ENCODE results near the gene LY9.
A peak's percentile ranks its signal among the peaks of the same experiment; 100 is the strongest.

The LY9 gene, protein sequence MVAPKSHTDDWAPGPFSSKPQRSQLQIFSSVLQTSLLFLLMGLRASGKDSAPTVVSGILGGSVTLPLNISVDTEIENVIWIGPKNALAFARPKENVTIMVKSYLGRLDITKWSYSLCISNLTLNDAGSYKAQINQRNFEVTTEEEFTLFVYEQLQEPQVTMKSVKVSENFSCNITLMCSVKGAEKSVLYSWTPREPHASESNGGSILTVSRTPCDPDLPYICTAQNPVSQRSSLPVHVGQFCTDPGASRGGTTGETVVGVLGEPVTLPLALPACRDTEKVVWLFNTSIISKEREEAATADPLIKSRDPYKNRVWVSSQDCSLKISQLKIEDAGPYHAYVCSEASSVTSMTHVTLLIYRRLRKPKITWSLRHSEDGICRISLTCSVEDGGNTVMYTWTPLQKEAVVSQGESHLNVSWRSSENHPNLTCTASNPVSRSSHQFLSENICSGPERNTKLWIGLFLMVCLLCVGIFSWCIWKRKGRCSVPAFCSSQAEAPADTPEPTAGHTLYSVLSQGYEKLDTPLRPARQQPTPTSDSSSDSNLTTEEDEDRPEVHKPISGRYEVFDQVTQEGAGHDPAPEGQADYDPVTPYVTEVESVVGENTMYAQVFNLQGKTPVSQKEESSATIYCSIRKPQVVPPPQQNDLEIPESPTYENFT

DNA sequence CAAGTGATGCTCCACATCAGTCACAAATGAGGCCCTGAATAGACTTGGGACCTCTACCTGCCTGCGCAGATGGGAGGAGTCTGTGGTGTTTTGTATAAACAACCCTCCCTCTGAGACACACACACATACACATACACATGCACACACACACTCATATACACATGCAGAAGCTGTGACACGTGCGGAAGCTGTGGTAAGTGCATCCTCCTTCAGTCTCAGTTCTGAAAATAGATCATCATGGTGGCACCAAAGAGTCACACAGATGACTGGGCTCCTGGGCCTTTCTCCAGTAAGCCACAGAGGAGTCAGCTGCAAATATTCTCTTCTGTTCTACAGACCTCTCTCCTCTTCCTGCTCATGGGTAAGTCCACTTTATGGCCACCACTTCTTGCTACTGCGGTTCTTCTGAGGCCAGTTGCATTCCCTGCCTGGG lies at the start of gene LY9:
Gene LY9, plus strand, starts transcription at position 224 of the 433 bp plus-strand sequence. Its CDS starts 14 bp downstream, at position 238.
- peak; percentile 29 for DNase-seq

DNA sequence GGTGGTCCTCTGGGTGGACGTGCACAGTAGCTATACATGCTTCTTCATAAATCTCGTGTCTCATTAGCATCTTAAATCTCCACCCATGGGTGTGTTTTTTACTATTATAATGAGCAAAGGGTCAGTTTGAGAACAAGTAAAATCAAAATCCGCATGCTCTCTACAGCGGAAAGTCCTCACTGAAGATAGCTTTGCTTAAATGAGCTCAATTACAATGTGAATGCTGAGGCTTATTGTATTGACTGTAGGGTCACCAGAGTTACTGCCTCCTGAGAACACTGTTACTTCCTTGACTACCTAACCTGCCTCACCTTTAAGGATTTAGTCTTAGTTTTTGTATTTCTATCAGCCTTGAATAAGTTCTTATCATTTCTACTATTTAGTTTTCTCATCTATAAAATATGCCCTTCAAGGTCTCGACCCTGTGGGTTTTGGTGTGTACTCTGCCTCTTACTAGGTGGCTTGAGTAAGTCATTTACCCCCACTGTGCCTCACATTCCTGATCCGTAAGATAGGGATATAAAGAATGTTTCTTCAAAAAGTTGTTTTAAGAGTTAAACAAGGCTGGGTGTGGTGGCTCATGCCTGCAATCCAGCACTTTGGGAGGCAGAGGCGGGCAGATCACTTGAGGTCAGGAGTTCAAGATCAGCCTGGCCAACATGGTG lies 49.0 kb upstream of the LY9 start:
- DNase-seq: no peak

DNA sequence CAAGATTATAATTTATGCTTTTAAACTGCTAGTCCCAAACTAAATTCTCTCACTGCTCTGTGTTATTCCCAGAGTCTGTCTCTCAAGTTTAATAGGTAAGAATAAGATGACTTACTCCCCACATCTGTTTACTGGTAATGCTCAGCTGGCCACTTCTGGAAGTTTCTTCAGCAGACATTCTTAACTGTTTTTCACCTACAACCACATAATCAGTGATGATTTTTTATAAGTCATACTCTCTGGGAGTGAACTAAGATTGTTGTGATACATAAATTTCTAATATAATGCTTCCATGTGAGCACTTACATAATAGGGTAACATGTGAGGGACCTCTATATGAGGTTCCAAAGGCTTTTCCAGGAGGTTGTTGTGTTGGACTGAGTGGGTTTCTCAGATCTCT lies 48.3 kb upstream of the LY9 start:
- DNase-seq: no peak

DNA sequence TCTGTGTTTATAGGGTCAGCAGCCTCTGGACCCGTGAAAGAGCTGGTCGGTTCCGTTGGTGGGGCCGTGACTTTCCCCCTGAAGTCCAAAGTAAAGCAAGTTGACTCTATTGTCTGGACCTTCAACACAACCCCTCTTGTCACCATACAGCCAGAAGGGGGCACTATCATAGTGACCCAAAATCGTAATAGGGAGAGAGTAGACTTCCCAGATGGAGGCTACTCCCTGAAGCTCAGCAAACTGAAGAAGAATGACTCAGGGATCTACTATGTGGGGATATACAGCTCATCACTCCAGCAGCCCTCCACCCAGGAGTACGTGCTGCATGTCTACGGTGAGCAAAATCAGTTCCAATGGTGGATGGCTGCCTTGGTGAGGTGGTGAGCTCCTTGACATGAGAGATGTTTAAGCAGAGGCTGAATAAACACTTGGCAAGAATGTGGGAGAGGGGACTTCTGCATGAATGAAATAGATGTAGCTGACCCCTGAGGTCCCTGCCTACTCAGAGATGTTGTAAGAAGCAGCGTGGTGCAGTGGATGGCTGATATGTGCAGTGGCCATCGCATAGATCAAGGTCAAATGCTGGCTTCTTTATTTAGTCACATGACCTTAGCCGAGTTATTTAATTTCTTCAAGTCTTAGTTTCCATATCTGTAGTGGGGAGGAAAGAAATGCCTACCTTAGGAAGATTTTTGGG lies 47.6 kb upstream of the LY9 start:
- DNase-seq: no peak

DNA sequence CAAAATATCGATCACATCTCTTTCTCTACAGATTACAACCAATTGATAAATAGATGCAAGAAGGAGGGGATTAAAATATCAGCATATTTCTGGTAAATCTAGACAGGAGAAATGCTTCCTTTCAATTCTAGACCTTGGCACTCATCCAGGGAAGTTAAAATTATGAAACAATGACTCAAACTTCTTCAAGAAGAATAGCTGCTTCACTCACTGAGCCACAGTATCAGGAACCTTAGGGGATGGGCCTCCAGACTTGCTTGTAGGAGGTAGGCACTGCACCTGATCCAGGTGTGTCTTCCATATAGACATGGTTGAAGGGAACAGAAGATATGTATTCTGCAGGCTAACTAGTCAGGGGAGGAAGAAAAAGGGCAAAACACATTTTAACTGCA lies 47.1 kb upstream of the LY9 start:
- DNase-seq: no peak

DNA sequence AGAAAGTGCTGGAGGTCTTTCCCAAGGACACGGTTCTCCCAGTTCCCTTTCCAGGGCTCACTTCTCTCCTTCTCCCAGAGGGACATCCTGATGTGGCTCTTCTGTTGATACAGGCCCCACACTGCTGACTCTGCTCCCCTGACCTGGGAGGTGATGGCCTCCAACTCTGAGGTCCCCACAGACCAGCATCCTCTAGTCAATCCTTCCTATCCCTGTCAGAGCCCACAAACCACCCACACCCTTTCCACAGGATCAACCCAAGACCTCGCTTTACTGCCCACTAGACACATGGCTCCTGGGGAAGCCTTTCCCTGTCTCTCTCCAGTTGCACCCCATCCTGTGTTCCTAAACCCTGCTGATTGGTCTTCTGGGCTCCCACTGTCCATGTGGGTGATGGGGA lies 45.4 kb upstream of the LY9 start:
- DNase-seq: no peak

DNA sequence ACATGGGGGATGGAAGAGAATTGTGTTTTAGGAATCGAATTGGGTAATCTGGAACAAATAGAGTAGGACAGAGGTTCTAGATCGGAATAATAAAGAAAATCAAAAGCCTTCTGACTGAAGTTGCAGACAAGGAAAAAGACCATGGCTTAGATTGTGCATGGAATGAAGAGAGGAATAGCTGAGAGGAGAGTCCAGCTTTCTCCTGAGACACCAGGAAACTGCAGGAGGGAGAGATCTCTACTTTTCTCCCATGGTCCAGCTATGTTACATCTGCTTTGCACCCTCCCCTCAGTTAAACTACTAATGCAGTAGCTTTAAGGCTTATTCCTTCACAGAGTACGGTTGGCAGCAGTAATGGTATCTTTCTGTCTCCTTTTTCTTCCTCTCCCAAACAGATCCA lies 43.6 kb upstream of the LY9 start:
- no peak for DNase-seq

DNA sequence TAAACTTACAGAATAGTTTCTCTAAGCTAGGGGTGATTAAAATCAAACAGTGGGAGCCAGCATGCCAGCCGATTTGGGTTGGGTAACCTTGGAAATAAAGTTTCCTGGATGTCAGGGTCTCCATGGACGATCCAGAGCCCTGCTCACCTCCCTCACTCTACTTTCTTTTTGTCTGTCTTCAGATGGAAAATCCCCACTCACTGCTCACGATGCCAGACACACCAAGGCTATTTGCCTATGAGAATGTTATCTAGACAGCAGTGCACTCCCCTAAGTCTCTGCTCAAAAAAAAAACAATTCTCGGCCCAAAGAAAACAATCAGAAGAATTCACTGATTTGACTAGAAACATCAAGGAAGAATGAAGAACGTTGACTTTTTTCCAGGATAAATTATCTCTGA lies 43.0 kb upstream of the LY9 start:
- no peak for DNase-seq

DNA sequence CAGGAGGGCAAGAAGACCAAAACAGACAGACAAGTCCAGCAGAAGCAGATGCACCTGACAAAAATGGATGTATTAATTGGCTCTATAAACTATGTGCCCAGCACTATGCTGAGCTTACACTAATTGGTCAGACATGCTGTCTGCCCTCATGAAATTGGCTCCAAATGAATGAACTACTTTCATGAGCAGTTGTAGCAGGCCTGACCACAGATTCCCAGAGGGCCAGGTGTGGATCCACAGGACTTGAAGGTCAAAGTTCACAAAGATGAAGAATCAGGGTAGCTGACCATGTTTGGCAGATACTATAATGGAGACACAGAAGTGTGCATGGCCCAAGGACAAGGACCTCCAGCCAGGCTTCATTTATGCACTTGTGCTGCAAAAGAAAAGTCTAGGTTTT lies 42.4 kb upstream of the LY9 start:
- DNase-seq: no peak

DNA sequence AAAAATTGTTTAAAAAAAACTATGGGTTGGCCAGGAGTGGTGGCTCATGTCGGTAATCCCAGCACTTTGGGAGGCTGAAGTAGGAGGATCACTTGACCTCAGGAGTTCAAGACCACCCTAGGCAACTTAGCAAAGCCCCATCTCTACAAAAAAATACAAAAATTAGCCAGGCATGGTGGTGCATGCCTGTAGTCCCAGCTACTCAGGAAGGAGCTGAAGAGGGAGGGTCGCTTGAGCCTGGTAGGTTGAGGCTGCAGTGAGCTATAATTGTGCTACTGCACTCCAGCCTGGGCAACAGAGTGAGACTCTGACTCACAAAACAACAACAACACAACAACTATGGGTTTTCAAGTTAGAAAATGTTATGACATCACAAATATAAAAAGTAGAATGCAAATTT lies 40.5 kb upstream of the LY9 start:
- DNase-seq: no peak

DNA sequence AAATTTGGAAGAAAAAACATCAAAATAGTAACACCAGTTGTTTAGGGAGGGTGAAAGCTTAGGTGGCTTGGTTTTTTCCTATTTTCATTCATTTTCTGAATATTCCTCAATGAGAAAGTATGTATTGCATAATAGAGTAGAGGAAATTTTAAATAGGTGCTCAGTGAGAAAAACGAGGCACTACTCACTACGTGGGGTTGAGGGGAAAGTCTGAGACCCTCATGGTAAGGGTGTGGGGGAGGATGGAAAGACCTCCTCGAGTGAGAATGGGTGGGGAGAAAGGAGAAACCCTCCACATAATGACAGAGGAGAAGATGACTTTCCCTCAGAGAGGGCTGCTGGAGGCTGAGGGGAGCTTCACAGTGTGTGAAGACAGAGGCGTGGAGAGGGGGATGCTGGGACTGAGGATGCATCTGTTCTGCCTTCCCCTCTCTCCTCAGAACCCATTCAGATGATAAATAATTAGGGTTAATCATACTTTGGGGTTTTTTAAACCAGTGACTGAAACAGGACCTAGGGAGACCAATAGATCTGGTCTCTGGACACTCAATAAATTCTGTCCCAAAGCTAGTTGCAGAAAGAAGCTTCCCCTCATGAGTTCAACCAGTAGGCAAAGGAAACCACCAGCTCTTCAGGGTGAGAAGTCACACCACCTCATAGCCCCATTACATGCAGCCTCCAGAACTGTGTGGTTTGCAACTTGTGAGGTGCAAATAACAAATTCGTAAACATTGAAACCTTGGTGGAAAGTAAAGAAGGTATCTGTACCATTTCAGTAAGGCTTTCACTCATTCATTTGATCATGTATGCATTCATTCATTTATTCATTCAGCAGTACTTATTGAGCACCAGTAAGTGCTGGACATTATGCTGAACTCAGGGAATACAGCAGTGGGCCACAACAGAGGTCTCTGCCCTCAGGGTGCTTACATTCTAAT lies 39.8 kb upstream of the LY9 start:
- DNase-seq: no peak

DNA sequence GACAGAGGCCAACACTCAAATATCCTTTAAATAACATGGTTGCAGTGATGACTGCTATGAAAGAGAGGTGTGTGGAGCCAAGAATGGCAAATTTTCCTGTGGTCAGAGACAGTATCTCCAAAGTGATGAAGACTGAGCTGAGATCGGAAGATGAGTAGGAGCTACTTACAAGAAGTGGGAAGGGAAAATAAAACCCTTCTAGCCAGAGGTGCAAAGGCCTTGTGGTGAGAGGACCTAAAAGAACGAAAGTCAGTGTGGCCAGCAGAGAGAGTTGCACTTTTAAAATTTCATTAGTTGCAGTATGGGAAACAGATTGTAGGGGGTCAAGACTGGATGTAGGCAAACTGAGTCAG lies 39.1 kb upstream of the LY9 start:
- no peak for DNase-seq

DNA sequence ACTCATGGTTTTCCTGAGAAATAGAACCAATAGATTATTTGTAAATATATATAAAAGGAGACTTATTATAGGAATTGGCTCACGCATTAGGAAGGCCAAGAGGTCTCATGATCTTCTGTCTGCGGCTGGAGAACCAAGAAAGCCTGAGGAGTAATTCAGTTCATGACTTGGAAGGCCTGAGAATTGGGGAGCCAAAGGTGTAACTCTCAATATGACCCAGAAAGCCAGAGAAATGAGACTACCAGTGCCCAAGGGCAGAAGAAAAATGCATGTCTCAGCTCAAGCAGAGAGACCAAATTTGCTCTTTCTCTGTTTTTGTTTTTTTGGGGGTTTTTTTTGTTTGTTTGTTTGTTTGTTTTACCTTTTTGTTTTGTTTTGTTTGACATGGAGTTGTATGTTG lies 37.5 kb upstream of the LY9 start:
- DNase-seq: no peak

DNA sequence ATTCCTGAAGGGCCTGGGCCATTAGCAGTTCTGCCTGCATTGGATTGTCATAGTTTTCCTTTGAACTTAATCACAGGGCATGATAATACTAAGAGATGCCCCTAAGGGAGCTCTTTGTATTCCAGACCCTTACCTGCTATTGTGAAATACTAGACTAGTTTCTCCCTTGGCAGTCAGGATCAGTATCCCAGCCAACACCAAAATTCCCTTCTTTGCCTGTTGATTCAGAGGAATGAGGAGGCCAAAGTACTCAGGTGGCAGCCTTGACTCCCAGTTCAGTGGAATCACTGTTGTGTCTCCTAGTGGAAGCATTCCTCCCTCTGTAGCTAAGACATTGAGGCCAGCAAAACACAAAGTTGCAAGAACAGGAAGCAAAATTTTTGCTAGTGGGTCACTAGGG lies 36.2 kb upstream of the LY9 start:
- no peak for DNase-seq

DNA sequence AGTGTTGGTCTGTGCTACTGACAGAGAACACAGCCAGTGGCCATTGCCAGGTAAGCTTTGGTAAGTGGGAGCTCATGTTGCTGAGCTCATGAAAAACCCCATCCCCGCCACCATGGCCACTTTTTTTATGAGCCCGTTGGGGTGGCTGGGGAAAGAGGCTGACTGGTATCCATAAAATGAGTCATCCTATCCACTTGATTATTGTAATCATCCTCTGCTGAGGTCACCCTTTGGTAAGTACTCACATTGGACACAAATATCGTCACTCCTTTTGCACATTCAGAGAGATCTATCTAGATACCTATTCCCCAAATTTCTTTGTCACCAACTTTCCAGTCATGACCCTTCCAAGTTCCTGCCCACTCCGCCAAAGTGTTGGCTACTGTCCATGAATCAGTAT lies 34.9 kb upstream of the LY9 start:
- no peak for DNase-seq

DNA sequence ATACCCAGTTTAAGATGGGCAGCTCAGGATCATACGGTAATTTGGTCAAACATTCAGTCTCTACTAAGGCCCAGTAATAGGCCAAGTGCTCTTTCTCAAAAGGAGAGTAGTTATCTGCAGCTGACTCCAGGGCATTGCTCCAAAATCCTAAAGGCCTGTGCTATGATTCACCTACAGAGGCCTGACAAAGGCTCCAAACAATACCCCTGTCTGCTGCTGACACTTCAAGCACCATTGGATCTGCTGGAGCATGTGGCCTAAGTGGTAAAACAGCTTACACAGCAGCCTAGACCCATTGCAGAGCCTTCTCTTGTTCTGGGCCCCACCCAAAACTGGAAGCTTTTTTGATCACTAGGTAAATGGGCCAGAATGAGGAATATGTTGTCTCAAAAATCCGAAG lies 34.1 kb upstream of the LY9 start:
- no peak for DNase-seq

DNA sequence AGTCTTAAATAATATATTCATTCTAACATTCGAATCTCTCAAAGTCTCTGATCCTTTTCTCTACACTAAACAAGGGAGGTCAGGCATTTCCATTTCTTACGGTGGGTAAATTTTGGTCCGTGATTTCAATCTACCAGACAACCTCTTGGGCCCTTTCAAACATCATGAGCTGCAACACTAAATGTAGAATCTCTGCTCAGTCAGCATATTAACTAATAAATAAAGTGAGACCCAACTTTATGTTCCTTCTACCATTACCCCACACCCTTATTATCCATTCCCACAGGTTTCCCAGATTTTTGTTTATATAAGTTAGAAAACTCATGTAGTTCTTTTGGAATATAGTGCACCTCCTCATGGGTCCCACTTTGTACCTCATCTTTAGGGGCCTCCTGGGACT lies 32.0 kb upstream of the LY9 start:
- no peak for DNase-seq

DNA sequence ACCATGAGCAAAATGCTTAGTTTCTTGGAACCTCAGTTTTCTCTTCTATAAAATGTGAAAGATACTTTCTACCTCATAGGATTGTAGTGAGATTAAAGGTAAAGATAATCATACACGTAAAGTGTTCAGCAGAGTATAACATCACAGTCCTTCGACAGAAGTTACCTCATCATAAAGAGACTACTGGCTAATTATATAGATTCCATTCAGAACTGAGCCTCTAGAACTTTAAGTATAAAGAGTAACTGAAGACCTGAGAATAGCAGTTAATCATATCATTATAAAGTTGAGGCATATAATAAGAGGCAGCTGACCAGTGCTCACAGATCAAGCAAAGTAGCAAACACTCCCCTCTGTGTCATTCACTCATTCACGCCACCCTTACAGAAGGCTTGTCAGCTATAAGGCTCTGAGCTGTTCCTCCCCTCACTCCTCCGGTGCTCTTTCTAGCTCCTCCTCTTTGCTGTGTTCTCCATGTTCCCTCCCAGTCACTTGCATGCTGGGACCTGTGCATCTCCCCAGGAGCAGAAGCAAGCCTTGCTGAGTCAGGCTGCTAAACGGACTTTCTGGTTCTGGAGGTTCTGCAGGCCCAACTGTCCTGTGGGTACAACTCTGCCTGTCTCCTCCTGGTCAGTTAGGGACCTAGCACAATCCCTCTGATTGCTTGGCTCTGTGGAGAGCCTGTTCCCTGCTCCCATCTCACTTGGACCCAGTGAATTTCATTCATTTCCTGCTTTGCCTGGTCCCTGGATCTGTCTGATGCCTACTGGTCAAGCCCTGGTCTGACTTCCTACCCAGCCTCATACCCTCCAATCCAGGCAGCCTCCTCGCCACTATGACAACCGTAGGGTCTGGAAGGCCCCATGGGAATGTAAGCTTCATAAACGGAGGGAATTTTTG lies 28.3 kb upstream of the LY9 start:
- no peak for DNase-seq

DNA sequence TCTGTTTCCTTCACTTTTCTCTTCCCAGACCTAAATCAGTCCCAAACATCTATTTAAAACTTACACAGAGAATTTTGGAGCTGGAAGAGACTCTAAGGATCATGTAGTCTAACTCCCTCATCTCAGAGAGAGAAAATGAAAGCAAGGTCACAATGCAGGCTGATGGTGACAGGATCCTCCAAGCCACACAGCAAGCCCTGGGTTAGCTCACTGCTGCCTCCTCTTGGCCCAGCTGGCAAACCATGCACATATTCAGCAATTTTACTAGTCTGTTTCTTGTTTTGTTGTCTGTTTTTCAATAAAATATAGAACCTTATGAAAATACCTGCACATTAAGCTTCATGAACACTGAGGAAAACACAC lies 27.7 kb upstream of the LY9 start:
- peak; percentile 45 for DNase-seq

DNA sequence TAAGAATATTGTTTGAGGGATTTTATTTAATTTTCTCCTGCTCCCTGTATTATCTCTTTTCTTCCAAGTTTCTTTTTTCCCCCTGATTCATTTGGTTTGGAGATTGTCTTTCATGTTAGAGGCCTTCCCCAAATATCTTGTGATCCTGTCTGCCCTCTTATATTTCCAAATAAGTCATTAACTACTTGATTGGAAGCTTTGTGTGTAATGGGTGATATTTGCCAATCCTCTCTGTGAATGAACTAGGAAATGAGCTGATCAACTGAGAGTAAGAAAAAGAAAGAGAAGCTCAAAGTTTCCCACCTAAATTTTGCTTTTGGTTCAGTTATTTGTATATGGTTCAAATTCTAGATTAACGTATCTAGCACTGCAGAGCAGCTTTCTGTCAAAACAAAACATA lies 23.6 kb upstream of the LY9 start:
- no peak for DNase-seq

DNA sequence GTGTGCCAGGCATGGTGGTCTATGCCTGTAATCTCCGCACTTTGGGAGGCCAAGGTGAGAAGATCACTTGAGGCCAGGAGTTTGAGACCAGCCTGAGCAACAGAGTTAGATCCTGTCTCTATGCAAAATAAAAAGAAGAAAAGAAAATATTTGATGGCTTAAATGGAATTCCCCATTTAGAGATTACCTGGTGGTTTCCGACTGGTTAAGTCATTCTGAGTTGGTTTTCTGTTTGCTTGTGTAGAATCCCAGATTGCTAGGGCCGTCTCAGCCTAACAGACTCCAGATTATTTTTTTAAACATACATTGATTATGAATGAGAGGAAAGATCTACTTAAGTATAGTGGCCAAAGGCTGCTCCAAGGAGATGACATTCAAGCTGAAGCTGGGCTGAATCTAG lies 22.9 kb upstream of the LY9 start:
- DNase-seq: no peak

Data from GDM1 (cell line).